ENCODE data around the gene DIDO1. TPM values are rescaled to one million over a fixed set of nuclear protein-coding genes. Genes with fewer than 3 reads are reported as not detected.

DIDO1 gene
- total and polyA plus RNA-seq, 2 of the 13 experiments (the other 11 are each of a cell fraction or from before 2014, with no cell fraction given), result 75.0 to 75.1 TPM

DNA sequence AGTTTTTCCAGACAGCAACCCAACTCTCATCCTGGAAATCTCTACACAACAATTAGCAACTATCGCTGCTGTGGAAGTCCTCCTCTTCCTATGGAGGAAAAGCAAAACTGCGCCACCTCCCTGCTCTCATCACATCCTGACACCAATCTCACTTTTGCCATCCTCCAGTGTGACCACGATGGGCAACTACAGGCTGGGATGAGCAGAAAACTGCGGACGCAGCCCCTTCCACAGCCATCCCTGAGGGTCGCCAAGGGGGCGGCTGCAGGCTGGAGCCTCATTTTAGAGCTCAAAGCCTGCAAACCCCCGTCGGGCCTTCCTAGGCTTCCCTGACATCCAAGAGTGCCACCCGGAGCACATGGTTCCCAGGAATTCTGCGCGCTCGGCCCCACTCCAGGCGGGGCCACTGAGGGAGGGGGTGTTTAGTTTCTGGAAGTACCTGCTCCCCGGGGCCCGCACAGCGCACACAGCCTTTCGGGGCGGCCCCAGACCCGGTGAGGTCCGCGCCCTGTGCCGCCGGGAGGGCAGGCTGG lies 65.8 kb downstream of the DIDO1 start (continued):
- TF ChIP-seq, protein P1, sequence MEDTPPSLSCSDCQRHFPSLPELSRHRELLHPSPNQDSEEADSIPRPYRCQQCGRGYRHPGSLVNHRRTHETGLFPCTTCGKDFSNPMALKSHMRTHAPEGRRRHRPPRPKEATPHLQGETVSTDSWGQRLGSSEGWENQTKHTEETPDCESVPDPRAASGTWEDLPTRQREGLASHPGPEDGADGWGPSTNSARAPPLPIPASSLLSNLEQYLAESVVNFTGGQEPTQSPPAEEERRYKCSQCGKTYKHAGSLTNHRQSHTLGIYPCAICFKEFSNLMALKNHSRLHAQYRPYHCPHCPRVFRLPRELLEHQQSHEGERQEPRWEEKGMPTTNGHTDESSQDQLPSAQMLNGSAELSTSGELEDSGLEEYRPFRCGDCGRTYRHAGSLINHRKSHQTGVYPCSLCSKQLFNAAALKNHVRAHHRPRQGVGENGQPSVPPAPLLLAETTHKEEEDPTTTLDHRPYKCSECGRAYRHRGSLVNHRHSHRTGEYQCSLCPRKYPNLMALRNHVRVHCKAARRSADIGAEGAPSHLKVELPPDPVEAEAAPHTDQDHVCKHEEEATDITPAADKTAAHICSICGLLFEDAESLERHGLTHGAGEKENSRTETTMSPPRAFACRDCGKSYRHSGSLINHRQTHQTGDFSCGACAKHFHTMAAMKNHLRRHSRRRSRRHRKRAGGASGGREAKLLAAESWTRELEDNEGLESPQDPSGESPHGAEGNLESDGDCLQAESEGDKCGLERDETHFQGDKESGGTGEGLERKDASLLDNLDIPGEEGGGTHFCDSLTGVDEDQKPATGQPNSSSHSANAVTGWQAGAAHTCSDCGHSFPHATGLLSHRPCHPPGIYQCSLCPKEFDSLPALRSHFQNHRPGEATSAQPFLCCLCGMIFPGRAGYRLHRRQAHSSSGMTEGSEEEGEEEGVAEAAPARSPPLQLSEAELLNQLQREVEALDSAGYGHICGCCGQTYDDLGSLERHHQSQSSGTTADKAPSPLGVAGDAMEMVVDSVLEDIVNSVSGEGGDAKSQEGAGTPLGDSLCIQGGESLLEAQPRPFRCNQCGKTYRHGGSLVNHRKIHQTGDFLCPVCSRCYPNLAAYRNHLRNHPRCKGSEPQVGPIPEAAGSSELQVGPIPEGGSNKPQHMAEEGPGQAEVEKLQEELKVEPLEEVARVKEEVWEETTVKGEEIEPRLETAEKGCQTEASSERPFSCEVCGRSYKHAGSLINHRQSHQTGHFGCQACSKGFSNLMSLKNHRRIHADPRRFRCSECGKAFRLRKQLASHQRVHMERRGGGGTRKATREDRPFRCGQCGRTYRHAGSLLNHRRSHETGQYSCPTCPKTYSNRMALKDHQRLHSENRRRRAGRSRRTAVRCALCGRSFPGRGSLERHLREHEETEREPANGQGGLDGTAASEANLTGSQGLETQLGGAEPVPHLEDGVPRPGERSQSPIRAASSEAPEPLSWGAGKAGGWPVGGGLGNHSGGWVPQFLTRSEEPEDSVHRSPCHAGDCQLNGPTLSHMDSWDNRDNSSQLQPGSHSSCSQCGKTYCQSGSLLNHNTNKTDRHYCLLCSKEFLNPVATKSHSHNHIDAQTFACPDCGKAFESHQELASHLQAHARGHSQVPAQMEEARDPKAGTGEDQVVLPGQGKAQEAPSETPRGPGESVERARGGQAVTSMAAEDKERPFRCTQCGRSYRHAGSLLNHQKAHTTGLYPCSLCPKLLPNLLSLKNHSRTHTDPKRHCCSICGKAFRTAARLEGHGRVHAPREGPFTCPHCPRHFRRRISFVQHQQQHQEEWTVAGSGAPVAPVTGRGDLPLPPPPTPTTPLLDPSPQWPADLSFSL (CRISPR knock-in tag; IDR thresholded peaks at IDR 0.05), result no peak
- peak; percentile 51; the same call in 1 of the 2 replicates for TF ChIP-seq ZFY (CRISPR knock-in tag; IDR thresholded peaks at IDR 0.05)
- no peak for TF ChIP-seq NFYB (CRISPR knock-in tag; IDR thresholded peaks at IDR 0.05)
- TF ChIP-seq, protein P2, sequence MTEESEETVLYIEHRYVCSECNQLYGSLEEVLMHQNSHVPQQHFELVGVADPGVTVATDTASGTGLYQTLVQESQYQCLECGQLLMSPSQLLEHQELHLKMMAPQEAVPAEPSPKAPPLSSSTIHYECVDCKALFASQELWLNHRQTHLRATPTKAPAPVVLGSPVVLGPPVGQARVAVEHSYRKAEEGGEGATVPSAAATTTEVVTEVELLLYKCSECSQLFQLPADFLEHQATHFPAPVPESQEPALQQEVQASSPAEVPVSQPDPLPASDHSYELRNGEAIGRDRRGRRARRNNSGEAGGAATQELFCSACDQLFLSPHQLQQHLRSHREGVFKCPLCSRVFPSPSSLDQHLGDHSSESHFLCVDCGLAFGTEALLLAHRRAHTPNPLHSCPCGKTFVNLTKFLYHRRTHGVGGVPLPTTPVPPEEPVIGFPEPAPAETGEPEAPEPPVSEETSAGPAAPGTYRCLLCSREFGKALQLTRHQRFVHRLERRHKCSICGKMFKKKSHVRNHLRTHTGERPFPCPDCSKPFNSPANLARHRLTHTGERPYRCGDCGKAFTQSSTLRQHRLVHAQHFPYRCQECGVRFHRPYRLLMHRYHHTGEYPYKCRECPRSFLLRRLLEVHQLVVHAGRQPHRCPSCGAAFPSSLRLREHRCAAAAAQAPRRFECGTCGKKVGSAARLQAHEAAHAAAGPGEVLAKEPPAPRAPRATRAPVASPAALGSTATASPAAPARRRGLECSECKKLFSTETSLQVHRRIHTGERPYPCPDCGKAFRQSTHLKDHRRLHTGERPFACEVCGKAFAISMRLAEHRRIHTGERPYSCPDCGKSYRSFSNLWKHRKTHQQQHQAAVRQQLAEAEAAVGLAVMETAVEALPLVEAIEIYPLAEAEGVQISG (CRISPR knock-in tag; IDR thresholded peaks at IDR 0.05), result 0 out of 2 replicates have a peak, but pooled peaks have one; percentile 29
- TF ChIP-seq, protein P3, sequence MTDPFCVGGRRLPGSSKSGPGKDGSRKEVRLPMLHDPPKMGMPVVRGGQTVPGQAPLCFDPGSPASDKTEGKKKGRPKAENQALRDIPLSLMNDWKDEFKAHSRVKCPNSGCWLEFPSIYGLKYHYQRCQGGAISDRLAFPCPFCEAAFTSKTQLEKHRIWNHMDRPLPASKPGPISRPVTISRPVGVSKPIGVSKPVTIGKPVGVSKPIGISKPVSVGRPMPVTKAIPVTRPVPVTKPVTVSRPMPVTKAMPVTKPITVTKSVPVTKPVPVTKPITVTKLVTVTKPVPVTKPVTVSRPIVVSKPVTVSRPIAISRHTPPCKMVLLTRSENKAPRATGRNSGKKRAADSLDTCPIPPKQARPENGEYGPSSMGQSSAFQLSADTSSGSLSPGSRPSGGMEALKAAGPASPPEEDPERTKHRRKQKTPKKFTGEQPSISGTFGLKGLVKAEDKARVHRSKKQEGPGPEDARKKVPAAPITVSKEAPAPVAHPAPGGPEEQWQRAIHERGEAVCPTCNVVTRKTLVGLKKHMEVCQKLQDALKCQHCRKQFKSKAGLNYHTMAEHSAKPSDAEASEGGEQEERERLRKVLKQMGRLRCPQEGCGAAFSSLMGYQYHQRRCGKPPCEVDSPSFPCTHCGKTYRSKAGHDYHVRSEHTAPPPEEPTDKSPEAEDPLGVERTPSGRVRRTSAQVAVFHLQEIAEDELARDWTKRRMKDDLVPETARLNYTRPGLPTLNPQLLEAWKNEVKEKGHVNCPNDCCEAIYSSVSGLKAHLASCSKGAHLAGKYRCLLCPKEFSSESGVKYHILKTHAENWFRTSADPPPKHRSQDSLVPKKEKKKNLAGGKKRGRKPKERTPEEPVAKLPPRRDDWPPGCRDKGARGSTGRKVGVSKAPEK (CRISPR knock-in tag; IDR thresholded peaks at IDR 0.05; ENCODE audit: borderline replicate concordance), result no peak
- TF ChIP-seq FOXM1 (CRISPR knock-in tag; IDR thresholded peaks at IDR 0.05), result no peak
- TF ChIP-seq TGIF2 (CRISPR knock-in tag; IDR thresholded peaks at IDR 0.05), result no peak
- no peak for TF ChIP-seq POLR2AphosphoS2 (IDR thresholded peaks at IDR 0.05; ENCODE audit: low read depth, low read length)
- no peak for TF ChIP-seq TARDBP (CRISPR knock-in tag; IDR thresholded peaks at IDR 0.05)
- TF ChIP-seq TOE1 (CRISPR knock-in tag; IDR thresholded peaks at IDR 0.05), result no peak
- TF ChIP-seq HOXA7 (CRISPR knock-in tag; IDR thresholded peaks at IDR 0.05), result no peak
- no peak for TF ChIP-seq AKAP8 (CRISPR knock-in tag; IDR thresholded peaks at IDR 0.05)
- TF ChIP-seq SP4 (CRISPR knock-in tag; IDR thresholded peaks at IDR 0.05), result 0 out of 2 replicates have a peak, but pooled peaks have one; percentile 21
- TF ChIP-seq GTF2F1 (IDR thresholded peaks at IDR 0.05; ENCODE audit: low read length), result no peak
- TF ChIP-seq ZMYM4 (CRISPR knock-in tag; IDR thresholded peaks at IDR 0.05), result 0 out of 2 replicates have a peak, but pooled peaks have one; percentile 21
- TF ChIP-seq ZNF564 (CRISPR knock-in tag; IDR thresholded peaks at IDR 0.05), result no peak
- TF ChIP-seq, protein P4, sequence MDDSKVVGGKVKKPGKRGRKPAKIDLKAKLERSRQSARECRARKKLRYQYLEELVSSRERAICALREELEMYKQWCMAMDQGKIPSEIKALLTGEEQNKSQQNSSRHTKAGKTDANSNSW (CRISPR knock-in tag; IDR thresholded peaks at IDR 0.05; ENCODE audit: borderline replicate concordance), result no peak
- 0 out of 2 replicates have a peak, but pooled peaks have one; percentile 15 for TF ChIP-seq GATAD2A (CRISPR knock-in tag; IDR thresholded peaks at IDR 0.05)
- TF ChIP-seq ZNF724P (CRISPR knock-in tag; IDR thresholded peaks at IDR 0.05; ENCODE audit: borderline replicate concordance), result 0 out of 2 replicates have a peak, but pooled peaks have one; percentile 57

Measured in HepG2 (cell line).